Dedifferentiated amniotic fluid mesenchymal stem cell (primary cell): ENCODE data around the gene DSG2.

Source experiments
- DNase-seq: peaks from one replicate; pipeline ENCODE4 v3.0.0-alpha.2; 2016; ENCODE audit errors: extremely low spot score

Gene DSG2

DNA sequence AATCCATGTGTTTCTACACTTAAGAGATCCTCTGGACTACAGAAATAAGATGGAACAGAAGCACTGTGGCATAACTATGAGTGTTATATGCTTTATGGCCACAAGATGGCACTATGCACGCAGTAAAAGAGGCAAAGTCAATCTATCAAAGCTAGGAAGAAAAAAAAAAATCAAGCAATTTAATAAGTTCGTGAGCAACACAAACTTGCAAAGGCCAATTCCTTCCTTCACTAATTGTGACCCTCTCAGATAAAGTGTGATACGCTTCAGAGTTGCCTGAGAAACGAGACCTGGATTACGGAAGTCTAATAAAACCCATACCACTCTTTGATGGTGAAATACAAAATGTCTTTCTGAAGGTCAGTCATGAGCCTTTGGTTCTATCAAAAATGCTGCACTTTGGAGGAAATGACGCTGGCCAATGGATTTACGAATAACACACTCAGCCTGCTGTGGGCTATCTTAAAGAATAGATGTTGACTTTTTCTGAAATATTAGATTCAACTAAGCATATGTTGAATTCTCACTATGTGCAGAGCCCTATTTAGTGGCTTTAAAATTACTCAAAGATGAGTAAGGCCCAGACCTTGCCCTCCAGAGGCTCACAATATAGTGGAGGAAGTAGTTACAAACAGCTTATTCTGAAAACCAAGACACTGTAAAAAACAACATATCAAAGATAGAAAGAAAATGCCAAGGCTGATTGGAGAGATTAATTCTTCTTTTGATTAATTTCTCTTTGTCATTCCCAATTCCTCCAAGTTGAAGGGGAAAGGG lies 58.2 kb downstream of the DSG2 start:
- peak; percentile 72 for DNase-seq

DNA sequence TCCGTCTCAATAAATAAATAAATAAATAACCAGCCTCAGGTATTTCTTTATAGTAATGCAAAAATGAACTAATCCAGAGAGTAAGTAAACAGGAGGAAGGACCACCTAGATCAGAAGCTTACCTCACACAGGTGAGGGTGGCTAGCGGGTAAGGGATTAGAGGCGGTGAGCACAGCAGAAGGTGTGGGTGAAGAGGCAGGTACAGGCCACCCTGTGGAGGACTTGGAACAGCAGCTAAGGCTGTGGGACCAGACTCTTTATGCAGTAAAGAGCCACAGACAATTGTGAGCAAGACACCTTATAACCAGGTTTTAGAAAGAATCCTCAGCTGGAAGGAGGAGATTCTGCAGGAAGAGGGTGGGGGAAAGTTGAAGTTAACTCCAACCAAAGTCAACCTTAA lies 59.5 kb downstream of the DSG2 start:
- DNase-seq = no peak

DNA sequence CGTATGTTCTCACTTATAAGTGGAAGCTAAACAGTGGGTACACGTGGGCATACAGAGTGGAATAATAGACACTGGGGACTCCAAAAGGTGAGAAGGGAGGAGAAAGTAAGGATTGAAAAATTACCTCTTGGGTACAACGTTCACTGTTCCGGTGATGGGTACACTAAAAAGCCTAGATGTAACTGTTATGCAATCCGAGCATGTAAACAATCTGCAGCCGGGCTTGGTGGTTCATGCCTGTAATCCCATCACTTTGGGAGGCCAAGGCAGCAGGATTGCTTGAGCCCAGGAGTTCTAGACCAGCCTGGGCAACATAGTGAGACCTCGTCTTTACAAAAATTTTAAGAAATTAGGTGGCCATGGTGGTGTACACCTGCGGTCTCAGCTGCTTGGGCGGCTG lies 60.6 kb downstream of the DSG2 start:
- DNase-seq = no peak

DNA sequence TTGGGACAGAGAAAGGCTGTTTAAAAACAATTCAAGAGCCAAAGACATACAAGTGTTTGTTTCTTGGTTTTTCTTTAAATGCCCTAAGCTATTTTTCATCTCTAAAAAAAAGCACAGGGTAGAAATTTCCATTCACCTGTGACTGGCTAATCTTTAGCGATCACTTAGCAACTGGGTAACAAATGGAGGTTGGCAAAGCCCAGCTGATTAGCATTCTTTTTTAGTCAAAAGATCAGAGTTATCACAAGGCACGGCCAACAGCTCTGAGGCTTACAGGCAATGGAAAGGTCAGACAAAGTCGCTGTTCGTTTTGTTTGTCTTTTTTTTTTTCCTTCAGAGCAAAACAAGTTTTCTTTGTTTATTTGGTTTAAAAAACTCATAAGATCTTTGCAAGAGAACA lies 64.7 kb downstream of the DSG2 start:
- DNase-seq = no peak

DNA sequence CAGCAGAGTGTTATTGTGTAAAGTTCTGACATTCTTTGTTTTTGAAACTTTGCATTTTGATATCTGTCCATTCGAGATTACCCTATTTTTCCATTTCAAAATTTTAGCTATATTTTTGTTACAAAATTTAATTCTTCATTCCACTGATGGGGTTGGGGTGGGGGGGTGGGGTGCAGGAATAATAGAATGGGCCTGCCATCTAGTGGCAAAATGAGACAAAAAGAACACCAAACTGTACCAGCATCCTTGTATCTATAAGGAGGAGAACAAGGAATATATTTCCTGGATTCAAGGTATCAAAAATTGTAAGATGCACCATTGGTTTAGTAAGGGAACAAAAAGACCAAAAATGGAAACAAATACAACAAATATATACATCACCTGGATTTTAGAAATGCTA lies 65.8 kb downstream of the DSG2 start:
- DNase-seq = no peak

DNA sequence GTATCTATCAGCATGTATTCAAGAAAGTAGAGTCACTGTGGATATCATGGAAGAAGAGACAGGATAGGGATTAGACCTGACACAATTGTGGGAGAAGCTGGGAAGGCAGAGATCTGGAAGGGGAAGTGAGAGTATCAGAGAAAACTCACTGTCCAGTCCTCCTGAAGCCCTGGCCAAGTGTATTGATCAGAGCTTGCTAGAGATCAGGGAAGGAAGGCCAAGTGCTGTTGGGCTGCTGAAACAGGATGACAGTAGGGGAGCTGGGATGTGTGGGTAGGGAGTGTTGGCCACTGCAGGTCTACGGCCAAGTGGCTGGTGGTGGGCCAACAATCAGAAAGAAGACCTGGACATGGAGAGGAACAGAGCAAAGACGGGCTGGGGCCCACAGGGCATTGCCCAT lies 67.4 kb downstream of the DSG2 start:
- no peak for DNase-seq

DNA sequence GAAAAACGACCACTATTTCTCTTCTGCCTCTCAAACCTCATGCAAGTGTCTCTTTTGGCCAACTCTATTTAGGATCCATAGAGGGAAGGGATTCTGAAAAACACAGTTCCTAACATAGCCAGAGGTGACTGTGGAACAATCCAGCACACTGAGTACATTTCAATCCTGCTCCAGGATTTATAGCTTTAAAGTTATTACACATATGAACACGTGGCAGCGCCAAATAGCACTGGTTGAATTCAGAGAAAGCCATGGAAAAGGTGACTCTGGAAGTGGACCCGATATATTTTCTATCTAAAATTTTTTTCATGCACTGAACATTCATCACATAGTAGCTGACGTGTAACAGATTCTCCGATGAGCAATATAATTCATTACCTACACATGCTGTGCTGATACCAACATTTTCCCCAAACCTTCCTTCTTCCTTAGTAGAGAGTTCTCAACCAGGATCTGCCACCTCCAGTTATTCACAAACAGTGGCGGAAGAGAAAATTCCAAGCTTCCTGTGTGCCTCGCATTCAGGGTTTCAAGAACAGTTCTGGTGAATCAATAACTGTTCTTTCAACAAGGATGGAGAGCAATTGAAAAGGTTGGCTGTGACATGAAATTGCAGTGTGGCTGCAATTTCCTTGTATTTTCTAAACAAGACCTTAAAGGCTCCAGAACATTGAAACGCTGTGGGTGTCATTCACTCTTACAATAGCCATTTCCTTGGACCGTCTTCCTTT lies 68.0 kb downstream of the DSG2 start:
- no peak for DNase-seq

DNA sequence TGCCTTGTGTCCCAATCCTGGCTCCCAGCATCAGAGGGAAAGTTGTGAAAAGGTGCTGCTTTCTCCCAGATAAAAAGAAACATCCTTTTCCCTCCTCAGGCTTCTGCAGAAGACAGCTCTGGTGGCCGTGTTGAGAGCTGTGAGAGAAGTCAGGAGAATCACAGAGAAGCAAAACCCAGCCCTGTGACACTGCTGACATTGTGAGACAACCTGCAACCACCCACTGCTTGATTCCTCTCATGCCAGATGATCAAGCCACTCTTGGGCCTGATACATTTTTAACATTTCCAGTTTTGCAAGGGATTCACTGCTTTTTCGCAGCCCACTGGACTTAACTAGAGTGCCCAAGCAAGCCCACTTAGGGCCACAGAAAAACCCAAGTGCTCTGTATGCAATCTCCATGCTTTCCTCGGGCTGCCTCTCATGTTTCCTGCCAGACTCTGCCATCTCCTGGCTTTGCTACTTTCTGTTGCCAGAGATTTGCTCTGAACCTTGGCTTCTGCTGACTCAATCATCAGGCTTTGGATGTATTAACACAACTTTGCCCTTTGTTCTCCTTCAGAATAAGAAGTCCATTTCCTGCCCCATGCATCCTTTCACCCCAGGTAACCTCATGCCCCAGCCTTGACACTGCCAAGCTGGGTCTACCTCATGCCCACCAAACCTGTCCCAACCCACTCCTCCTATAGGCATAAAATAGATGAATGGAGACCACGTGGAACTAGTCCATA lies 68.8 kb downstream of the DSG2 start:
- no peak for DNase-seq

DNA sequence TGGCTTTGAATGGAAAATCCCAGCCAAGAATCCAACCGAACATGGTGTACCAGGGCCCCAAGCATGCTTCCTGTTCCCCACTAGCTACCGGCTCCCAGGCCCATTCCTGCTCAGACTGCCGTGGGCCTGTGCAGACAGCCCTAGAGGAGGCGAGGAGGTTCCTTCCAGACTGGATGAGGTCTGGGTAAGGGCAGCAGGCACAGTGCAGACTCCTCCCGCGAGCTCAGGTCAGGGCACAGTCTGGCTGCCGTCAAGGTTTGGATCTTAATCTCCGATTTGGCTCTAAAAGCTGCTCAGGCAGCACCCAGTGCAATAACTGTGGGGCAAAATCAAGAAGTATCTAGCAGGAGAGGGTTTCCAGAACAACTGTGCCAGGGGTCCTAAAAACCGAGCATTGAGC lies 74.4 kb downstream of the DSG2 start:
- DNase-seq = no peak

DNA sequence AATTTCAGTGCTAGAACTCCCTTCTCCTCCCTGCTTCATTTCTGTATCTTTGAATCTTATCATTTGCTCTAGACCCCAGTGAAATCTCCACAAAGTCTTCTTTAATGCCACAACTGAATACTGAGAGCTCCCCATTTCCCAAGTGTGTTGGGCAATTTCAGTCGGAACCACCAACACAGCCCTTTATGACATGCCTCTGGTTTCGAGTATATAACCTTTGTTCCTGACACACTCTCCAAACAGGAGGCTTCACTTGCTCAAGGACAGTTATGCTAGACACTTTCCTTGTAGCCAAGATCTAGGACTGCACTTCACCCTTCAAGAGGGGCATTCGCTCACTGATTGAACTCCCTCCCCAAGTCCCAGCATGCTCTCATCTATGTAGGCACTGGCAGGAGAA lies 75.1 kb downstream of the DSG2 start:
- DNase-seq = no peak

DNA sequence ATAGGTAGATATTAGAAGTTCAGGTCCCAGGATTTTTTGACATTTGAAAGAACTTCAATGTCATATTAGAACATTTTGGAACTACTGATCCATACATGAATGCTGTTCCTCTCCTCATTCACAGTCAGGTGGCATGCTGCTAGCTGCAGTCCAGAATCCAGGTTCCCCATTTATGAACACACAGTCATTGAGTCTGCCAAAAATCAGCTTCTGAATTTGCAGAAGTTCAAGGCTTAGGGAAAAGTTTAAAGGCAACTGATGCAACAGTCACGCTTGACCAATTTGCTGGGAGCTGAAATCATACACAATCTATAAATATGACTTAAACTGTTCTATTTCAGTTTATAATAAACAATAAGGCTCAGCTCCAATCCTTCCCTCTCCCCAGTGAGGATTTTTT lies 76.4 kb downstream of the DSG2 start:
- no peak for DNase-seq

DNA sequence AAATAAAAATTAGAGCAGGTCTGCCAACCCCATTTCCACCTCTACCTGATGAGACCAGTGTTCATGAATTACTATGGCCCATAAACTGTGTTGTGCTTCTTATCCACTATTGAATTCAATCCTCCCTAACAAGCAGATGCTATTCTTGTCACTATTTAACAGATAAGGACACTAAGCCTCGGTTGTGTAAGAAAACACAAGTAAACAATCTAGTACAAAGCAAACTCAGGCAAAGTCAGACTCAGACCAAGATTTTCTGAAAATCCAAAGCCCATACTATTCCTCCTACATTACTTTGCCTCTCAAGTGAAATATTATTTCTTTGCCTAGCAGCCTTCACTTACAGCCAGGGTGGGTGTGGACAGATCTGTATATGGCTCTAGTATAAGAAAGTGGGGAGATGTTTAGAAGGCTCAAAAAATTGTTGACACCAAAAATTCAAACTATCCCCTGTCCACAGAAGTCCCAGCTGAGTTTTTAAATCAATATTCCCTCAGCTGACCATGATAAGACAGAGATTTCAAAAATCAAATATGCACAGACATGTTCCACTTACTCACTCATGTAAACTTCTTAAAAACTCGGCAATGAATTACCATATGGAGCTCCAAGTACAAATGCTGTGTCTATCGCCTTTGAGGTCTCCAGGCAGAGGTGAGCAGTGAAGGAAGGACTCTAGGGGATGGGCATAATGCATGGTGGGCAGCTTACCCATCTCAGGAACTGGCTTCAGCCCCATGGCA lies 77.7 kb downstream of the DSG2 start:
- DNase-seq = no peak

DNA sequence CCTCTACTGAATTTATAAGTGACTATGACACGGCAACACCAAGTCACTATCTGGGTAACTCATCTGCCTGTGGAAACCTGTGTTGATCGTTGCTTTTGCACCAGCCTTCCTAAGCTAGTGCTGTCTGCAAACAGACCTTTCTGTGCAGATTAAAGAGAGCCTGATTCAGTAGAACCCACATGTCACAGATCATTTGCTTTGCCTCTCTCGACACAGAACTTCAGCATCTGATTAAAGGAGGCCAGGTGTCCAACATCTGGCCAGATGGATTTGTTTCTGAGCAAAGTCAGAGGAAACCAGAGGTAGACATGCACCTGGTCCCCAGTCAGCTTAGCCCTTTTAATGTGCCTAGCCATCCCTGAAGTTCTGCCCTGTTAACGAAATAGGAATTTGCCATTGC lies 78.7 kb downstream of the DSG2 start:
- no peak for DNase-seq

DNA sequence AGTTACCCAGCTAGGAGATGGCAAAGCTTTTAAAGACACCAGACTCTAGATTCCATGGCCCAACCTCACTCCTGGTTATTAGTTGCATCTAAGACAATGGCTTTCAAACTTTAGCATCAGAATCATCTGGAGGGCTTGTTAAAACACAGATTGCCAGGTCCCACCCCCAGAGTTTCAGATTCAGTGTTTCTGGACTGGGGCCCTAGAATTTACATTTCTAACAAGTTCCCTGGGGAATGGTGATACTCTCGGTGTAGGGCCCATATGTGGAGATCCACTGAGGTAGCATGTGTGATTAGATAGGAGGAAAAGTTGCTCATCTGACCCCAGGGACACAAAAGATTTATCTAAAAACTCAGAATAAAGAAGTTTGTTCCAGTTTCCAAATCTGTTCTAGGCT lies 79.2 kb downstream of the DSG2 start:
- no peak for DNase-seq

DNA sequence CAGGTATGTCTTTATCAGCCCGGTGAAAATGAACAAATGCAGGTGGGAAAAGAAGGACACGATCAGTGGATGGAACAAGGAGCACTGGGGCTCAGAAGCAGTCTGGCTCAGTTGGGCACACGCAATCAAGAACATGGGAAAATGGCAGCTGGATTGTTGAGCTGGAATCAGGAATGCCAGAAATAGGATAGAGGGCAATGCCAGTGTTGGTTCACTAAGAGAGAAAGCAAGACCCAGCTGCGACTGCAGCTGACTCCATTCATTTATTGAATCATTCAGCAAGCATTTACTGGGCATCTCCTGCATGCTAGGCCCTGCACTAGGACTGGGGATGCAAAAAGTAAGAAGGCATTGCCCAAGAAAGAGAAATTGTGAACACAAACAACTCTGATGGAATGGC lies 80.1 kb downstream of the DSG2 start:
- DNase-seq = no peak

DNA sequence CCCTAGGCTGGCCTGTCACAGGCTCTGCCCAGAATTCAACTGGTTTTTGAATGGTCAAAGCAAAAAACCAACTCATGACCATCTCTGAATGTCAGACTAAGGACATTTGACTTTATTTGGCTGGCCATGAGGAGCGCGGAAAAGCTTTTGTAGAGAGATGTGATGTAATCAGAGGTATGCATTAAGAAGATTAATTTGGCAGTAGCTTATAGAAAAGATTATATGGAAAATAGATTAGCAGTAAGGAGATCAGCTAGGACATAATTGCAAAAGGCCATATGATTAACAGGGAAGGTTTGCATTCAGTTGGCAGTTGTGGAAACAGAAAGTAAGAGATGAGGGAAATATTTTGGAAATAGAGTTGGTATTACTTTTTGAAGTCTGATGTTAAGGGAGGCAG lies 81.4 kb downstream of the DSG2 start:
- no peak for DNase-seq

DNA sequence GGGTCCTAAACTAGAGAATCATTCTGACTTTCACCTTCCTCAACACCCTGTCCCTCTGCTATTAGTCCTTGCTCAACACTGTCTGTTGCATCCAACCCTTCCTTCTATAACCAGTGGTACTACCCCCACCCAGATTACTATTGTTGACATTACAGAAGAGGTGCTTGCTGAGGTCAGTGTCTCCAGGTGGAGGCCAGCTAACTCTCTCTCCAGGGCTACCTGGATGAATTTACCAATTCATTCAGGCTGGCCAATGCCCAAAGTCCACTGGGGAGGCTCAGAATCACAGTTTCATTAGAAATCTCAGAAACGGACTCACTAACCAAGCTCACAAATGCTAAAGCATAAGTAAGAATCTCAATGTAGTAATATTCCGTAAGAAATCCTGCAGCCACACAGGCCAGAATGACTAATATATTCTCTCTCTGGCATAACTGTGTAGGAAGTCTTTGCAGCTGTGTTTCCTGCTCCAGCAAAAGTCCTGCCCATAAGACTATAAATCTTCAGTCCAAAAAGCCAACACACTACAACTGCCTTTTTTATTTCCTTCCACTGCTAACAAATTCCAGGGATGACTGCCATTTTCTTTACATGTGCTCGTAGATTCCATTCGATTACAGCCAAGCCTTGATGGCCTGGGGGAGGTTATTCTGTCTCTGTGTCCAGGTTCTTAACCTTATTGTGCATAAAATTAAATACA lies 83.7 kb downstream of the DSG2 start:
- DNase-seq = no peak

DNA sequence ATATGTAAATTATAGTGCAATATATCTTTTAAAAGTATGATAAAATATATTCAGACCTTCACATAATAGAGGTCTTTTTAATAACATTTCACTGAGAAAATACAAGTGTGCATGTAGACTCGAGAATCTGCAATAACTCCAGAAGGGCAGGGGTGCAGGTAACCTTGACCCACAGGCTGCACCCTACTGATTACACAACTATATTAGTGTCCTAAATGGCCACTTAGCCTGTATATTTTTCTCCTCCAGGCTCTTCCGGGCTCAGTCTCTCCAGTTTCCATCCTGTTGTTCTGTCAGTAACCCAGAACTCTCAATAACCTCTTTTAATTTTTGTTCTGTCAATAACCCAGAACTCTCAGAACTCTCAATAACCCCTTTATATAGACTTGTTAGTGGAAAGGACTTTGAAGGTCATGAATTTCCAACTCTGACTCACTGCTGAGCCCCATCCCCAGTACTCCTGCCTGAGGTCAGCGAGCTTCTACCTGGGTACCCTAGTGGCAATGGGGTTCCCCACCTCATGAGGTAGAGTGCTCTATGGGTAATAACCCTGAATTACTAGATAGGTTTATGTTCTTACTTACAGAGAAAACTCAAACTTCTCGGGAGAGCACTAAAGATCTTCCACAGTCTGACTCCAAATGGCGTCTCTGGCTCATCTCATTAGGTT lies 85.3 kb downstream of the DSG2 start:
- no peak for DNase-seq

DNA sequence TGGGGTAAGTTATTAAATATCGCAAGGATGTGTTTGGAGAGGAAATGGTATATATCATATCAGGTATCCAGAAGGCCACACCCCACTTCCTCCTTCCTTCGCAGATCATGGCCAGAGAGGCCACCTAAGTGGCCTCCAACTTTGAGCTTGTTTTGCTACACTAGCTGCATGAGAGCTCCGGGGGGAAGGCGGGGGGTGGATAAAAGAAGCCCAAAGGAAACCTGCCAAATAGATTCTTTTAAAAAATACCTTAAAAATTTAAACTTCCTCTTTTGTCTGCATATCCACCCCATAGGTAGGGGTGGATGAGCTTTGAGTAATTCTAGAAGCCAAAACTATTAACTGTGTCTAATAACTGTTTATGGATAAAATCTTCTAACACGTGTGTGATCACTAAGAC lies 88.0 kb downstream of the DSG2 start:
- DNase-seq = no peak

DNA sequence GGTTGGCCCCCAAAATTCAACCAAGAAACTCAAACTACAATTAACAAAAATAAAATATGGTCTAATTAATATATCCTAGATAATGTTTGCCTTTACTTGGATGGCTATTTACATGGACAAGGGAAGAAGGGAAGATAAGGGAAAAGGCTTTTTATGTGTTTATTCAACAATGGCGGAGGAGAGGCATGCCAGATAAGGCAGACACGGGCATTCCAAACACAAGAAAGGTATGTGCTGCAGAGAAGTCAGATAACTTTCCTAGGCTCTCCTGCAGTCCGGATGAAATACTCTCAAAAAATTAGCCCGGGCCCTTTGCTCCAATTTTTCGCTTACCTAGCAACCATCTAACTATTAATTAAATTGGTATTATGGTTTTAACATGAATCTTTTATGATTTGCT lies 88.6 kb downstream of the DSG2 start:
- DNase-seq = no peak

DNA sequence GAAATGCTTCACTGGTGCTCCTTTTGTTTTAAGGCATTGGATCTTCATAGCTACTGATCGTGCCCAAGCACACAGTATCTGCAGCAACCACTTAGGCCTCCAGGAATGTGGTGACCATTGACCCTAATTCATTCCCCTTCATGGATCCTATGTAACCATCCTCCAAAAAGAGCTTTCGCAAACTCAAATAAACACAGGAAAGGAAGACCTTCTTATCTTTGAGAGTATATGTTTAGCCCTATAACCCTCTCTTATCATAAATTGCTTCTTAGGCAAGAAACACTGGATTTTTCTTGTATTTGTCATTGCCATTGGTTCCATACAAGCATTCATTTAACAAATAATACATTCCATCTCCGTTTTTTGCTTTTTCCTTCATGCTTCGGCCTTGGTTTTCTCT lies 89.6 kb downstream of the DSG2 start:
- no peak for DNase-seq
